ENCODE measurements around the gene RASA2.

GRCh38 chr3:141546081-141546480 lies 59.3 kb downstream of the RASA2 start:
- TF ChIP-seq CTCF (IDR thresholded peaks at IDR 0.05) = no peak
- no peak for TF ChIP-seq POLR2A (IDR thresholded peaks at IDR 0.05)
